ENCODE data around the gene TCF7L2. TPM values are rescaled to one million over a fixed set of nuclear protein-coding genes. Genes with fewer than 3 reads are reported as not detected.

Gene TCF7L2
- total RNA-seq, 1 donor from 2014 or later: 53.6 TPM

- intact Hi-C loops (cut with DNase I): no loop called here
- no peak for ATAC-seq
- DNase-seq (ENCODE audit: low spot score): no peak
Observed at GRCh38 chr10:113068178-113068890, 118.3 kb downstream of the TCF7L2 start.

- DNase-seq (ENCODE audit: low spot score) (no peak), ATAC-seq (no peak)
- intact Hi-C loops (cut with DNase I): no loop called here
Observed at GRCh38 chr10:113069595-113069994, 119.5 kb downstream of the TCF7L2 start.

- intact Hi-C loops (cut with DNase I): loop anchor here (10.0 kb wide), 1 partner anchor 117 kb away; the partner anchor contains the start of gene TCF7L2
- ATAC-seq (no peak), DNase-seq (ENCODE audit: low spot score) (no peak)
Observed at GRCh38 chr10:113071446-113071845, 121.4 kb downstream of the TCF7L2 start.

GRCh38 chr10:113073549-113074189, 123.6 kb downstream of the TCF7L2 start:
- DNase-seq (ENCODE audit: low spot score) (peak; percentile 69), ATAC-seq (peak; percentile 85)
- intact Hi-C loops (cut with DNase I): loop anchor here (10.0 kb wide), 1 partner anchor 119 kb away; the partner anchor contains the start of gene TCF7L2

GRCh38 chr10:113076949-113077348, 126.9 kb downstream of the TCF7L2 start:
- no peak for DNase-seq (ENCODE audit: low spot score)
- ATAC-seq: no peak
- intact Hi-C loops (cut with DNase I): loop anchor here (10.0 kb wide), 1 partner anchor 122 kb away; the partner anchor contains the start of gene TCF7L2

- DNase-seq (ENCODE audit: low spot score) (no peak), ATAC-seq (no peak)
- intact Hi-C loops (cut with DNase I): loop anchor here (10.0 kb wide), 1 partner anchor 124 kb away; the partner anchor contains the start of gene TCF7L2
Observed at GRCh38 chr10:113078282-113078907, 128.3 kb downstream of the TCF7L2 start.

- intact Hi-C loops (cut with DNase I): no loop called here
- DNase-seq (ENCODE audit: low spot score) (no peak), ATAC-seq (no peak)
Observed at GRCh38 chr10:113080061-113080924, 130.2 kb downstream of the TCF7L2 start.

GRCh38 chr10:113080925-113081229, 130.8 kb downstream of the TCF7L2 start:
- intact Hi-C loops (cut with DNase I): no loop called here
- no peak for ATAC-seq
- no peak for DNase-seq (ENCODE audit: low spot score)

- DNase-seq (ENCODE audit: low spot score): no peak
- no peak for ATAC-seq
- intact Hi-C loops (cut with DNase I): no loop called here
Observed at GRCh38 chr10:113084031-113084430, 134.0 kb downstream of the TCF7L2 start.

- DNase-seq (ENCODE audit: low spot score): no peak
- intact Hi-C loops (cut with DNase I): no loop called here
Observed at GRCh38 chr10:113085776-113086175, 135.7 kb downstream of the TCF7L2 start.

GRCh38 chr10:113086282-113086681, 136.2 kb downstream of the TCF7L2 start:
- intact Hi-C loops (cut with DNase I): no loop called here
- DNase-seq (ENCODE audit: low spot score) (no peak), ATAC-seq (no peak)

More at GRCh38 chr10:113085776-113086175, 135.7 kb downstream of the TCF7L2 start:
- no peak for ATAC-seq

- ATAC-seq (peak; percentile 87), DNase-seq (ENCODE audit: low spot score) (no peak)
- intact Hi-C loops (cut with DNase I): no loop called here
Observed at GRCh38 chr10:113087165-113088029, 137.3 kb downstream of the TCF7L2 start.

GRCh38 chr10:113088194-113088593, 138.1 kb downstream of the TCF7L2 start:
- intact Hi-C loops (cut with DNase I): no loop called here
- DNase-seq (ENCODE audit: low spot score): no peak
- no peak for ATAC-seq

- intact Hi-C loops (cut with DNase I): no loop called here
- ATAC-seq: no peak
- no peak for DNase-seq (ENCODE audit: low spot score)
Observed at GRCh38 chr10:113089551-113089950, 139.5 kb downstream of the TCF7L2 start.

- intact Hi-C loops (cut with DNase I): no loop called here
- ATAC-seq (no peak), DNase-seq (ENCODE audit: low spot score) (no peak)
Observed at GRCh38 chr10:113091920-113092319, 141.9 kb downstream of the TCF7L2 start.

GRCh38 chr10:113093188-113094113, 143.4 kb downstream of the TCF7L2 start:
- intact Hi-C loops (cut with DNase I): no loop called here
- ATAC-seq (no peak), DNase-seq (ENCODE audit: low spot score) (no peak)

GRCh38 chr10:113094114-113094486, 144.1 kb downstream of the TCF7L2 start:
- no peak for ATAC-seq
- intact Hi-C loops (cut with DNase I): no loop called here

More at GRCh38 chr10:113094114-113094486, 144.1 kb downstream of the TCF7L2 start:
- no peak for DNase-seq (ENCODE audit: low spot score)

Data from sciatic nerve (tissue), 2 donors.